T-cell (primary cell): Measurements from ENCODE around the gene NELFB. TPM values are rescaled to one million over a fixed set of nuclear protein-coding genes. Genes with fewer than 3 reads are reported as not detected.

ENCODE experiments used
- ATAC-seq, 4 experiments: fragments of 200-7000 bp in 3 of 4; fragments of 150-1000 bp in 1 of 4; cut with Tn5 transposase; replicated peaks in 1 of 4; 1 replicate in 3 of 4; 2 replicates in 1 of 4; pipeline ENCODE4 v1.10.0; 2021; ENCODE audit warnings: moderate library complexity in 3 of 4, mild to moderate bottlenecking in 2 of 4, moderate number of reproducible peaks in 1 of 4
- CTCF ChIA-PET, 2 donors: fragments of 300-600 bp; sonication (Branson Sonifier 250); formaldehyde crosslinking; loops; one replicate each; lab custom pipeline; 2022; ENCODE audit warnings: antibody characterized with exemption in 2 of 2; lab: Charles Lee
- POLR2A ChIA-PET, 2 donors: fragments of 300-600 bp; sonication (Branson Sonifier 250); formaldehyde crosslinking; loops; one replicate each; lab custom pipeline; 2022; ENCODE audit warnings: antibody characterized with exemption in 2 of 2; lab: Charles Lee
- DNase-seq, 35 experiments: peaks; one replicate each; pipeline versions ENCODE4 v3.0.0 to v3.0.0-alpha.2; 2013 to 2023
- H3K27ac ChIP-seq: one replicate; pipeline ENCODE4 v1.5.1; 2013; ENCODE audit warnings: low read length
- H3K27me3 ChIP-seq, 2 experiments: replicated peaks in 1 of 2; 1 replicate in 1 of 2; 2 replicates in 1 of 2; pipeline versions ENCODE4 v1.6.1 to v1.7.0; 2013; ENCODE audit warnings: low read length in 1 of 2, mixed read lengths in 1 of 2; ENCODE audit not compliant: control insufficient read depth in 2 of 2, insufficient read depth in 2 of 2; ENCODE audit errors: extremely low read depth in 1 of 2
- H3K36me3 ChIP-seq, 2 donors: 1 replicate in 1 of 2; 2 replicates in 1 of 2; pipeline versions ENCODE4 v1.6.1 to v1.7.0; 2013; ENCODE audit warnings: low read length in 1 of 2; ENCODE audit not compliant: control insufficient read depth in 2 of 2, insufficient read depth in 1 of 2; ENCODE audit errors: extremely low read depth in 1 of 2
- H3K4me1 ChIP-seq, 2 experiments: 1 replicate in 1 of 2; 2 replicates in 1 of 2; pipeline versions ENCODE4 v1.6.1 to v1.7.0; 2013; ENCODE audit warnings: low read length in 2 of 2, mixed read lengths in 1 of 2; ENCODE audit not compliant: insufficient read depth in 2 of 2, control insufficient read depth in 1 of 2; ENCODE audit errors: extremely low read depth in 1 of 2
- H3K4me3 ChIP-seq, 2 donors: 1 replicate in 1 of 2; 2 replicates in 1 of 2; pipeline versions ENCODE4 v1.5.1 to v1.7.0; 2013; ENCODE audit warnings: mild to moderate bottlenecking in 2 of 2, low read length in 1 of 2, moderate library complexity in 1 of 2; ENCODE audit not compliant: control insufficient read depth in 1 of 2; ENCODE audit errors: extremely low read depth in 1 of 2
- H3K9me3 ChIP-seq: 2 replicates; pipeline ENCODE4 v1.7.0; 2013
- H3K27ac Mint-ChIP-seq, 2 donors: one replicate each; pipeline ENCODE4 v1.8.0; 2020 to 2021; ENCODE audit warnings: mild to moderate bottlenecking in 2 of 2, mixed read lengths in 2 of 2
- H3K27me3 Mint-ChIP-seq, 2 donors: one replicate each; pipeline ENCODE4 v1.8.0; 2021 to 2022; ENCODE audit warnings: mixed read lengths in 2 of 2
- H3K36me3 Mint-ChIP-seq: one replicate; pipeline ENCODE4 v1.8.0; 2021; ENCODE audit warnings: mixed read lengths
- H3K4me1 Mint-ChIP-seq, 3 donors: one replicate each; pipeline ENCODE4 v1.8.0; 2020 to 2022; ENCODE audit warnings: mixed read lengths in 3 of 3, mild to moderate bottlenecking in 1 of 3
- H3K4me3 Mint-ChIP-seq, 3 donors: one replicate each; pipeline ENCODE4 v1.8.0; 2020 to 2022; ENCODE audit warnings: mild to moderate bottlenecking in 3 of 3, mixed read lengths in 3 of 3, moderate library complexity in 3 of 3
- H3K9me3 Mint-ChIP-seq, 3 donors: one replicate each; pipeline ENCODE4 v1.8.0; 2020 to 2022; ENCODE audit warnings: mixed read lengths in 3 of 3
- WGBS: methylation state at CpG from one replicate; pipeline ENCODE4 v1.1.5; 2013; ENCODE audit warnings: missing lambda C conversion rate; ENCODE audit not compliant: insufficient coverage; 5-methylcytosine and 5-hydroxymethylcytosine counted together
- total RNA-seq, 35 experiments: library from RNA in 6 of 35; stranded (reverse) in 6 of 35; fragments of 120-200 nt in 1 of 35; gene quantifications; one replicate each; pipeline versions ENCODE4 v1.2.1 to v1.2.4 and lab custom pipeline; 2013 to 2026

NELFB gene
- total RNA-seq, 5 donors from 2014 or later (not counting 1 experiment from before 2014, with no cell fraction given): 36.1 to 62.2 (median 58.8) TPM

- Mint-ChIP-seq H3K4me3 (no peak overlapping the region), H3K27ac (no peak overlapping the region), H3K9me3 (no peaks in the 10 kb centered on the region), H3K4me1 (no peaks in the 10 kb centered on the region), H3K27me3 (no peaks in the 10 kb centered on the region), H3K36me3 (no peaks in the 10 kb centered on the region)
- WGBS: 93% methylated on average over 14 of the region's 22 CpGs
- POLR2A ChIA-PET: no interaction called here
- Histone ChIP-seq H3K36me3 (peaks cover 0 to 2% of the 10 kb centered on the region in 2 donors), H3K4me1 (no peaks in the 10 kb centered on the region), H3K9me3 (no peaks in the 10 kb centered on the region), H3K27ac (no peak overlapping the region), H3K27me3 (peaks cover 0 to 4% of the 10 kb centered on the region in 2 experiments), H3K4me3 (no peak overlapping the region)
- no peak for DNase-seq
- CTCF ChIA-PET: no interaction called here
- ATAC-seq: no peak
Measured at GRCh38 chr9:137215196-137215986, 39.7 kb upstream of the NELFB start.

DNA sequence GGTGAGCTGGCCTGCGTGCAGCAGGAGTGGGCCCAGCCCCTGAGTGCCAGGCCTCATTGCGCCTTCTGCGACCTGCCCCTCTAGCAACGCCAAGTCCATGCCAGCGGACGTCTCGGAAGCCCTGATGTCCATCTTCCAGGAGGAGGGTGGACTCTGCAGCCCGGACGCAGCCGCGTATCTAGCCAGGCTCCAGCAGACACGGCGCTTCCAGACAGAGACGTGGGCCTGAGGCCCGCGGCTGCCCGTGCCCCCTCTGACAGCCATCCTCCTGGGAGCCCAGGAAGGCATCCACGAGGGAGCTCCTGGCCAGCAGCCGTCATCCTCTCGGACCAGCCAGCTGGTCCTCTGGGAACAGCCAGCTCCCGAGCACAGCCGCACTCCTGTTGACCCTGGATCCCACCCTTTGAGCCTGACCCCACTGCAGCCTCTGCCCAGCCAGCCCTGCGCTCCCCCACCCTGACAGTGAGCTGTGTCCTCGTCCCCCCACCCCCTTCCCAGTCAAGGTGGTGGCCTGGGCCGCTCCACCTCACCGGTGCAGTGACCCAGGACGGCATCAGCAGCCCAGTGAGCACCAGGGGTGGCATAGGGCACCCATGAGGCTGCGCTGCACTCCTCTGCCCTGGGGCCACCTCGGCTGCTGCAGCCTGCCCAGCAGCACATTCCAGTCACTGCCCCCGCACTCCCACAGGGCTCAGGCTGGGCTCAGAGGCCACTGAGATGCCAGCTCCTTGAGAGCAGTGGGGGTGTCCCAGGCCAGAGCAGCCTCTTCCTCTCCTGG lies 38.8 kb upstream of the NELFB start:
- DNase-seq: no peak
- 98% methylated on average over 28 of the region's 30 CpGs for WGBS
- CTCF ChIA-PET: interaction anchor here in 1 of 2 donors (0.5 kb wide), 1 partner anchor 8 kb away, joined by 6 read pairs; no protein-coding TSS in a partner anchor
- no peaks in the 10 kb centered on the region for H3K36me3 Mint-ChIP-seq
- no peaks in the 10 kb centered on the region for H3K9me3 ChIP-seq
- H3K27ac ChIP-seq: no peak overlapping the region
- no peak overlapping the region for H3K4me3 ChIP-seq
- no peaks in the 10 kb centered on the region for H3K4me1 Mint-ChIP-seq
- peaks cover 0 to 2% of the 10 kb centered on the region in 2 donors for H3K36me3 ChIP-seq
- no peak overlapping the region for H3K27ac Mint-ChIP-seq
- no peak overlapping the region for H3K4me3 Mint-ChIP-seq
- H3K4me1 ChIP-seq: peaks cover 0 to under 1% of the 10 kb centered on the region in 2 experiments
- no peaks in the 10 kb centered on the region for H3K9me3 Mint-ChIP-seq
- H3K27me3 ChIP-seq: peaks cover 0 to 9% of the 10 kb centered on the region in 2 experiments
- POLR2A ChIA-PET: no interaction called here
- no peak for ATAC-seq
- H3K27me3 Mint-ChIP-seq: no peaks in the 10 kb centered on the region

DNA sequence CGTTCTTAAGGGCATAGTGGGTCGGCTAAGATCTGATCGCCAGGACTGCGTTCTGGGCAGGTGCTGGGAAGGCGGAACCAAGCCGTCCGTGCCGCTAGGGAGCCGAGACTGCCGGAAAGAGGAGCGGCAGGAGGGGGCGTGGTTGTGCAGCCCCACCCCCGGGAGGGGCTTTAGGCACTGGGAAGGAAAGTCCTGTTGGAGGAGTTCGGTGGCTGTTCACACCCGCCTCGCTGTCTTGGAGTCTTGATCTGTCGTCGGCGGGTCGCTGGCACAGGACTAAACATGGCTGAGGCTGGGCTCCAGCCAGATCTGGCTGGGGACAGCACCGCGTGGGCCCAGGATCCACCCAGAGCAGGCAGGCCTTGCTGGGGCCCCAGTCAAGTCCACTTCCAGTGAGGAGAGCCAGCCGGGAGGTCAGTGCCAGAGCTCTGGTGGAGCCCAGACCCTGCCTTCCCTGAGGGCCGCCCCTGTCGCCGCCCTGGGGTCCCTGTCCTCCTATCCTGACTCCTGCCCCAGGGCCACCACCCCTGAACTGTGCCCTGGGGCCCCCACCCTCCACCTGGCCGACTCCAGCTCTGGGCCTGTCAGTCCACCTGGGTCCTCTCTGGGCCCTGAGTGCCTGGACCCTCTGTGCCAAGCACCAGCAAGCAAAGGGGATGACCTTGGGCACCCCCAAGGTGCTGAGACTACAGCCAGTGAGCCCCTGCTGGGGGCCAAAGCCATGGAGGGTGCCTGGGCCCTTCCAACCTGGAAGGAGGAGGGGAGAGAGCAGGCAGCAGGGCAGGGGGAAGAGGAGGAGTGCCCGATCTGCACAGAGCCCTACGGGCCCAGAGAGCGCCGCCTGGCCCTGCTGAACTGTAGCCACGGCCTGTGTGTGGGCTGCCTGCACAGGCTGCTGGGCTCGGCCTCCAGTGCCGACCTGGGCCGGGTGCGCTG lies 37.6 kb upstream of the NELFB start:
- Histone ChIP-seq H3K4me3 (no peak overlapping the region), H3K9me3 (no peaks in the 10 kb centered on the region), H3K4me1 (peaks cover 0 to 8% of the 10 kb centered on the region in 2 experiments), H3K27me3 (peaks cover 0 to 11% of the 10 kb centered on the region in 2 experiments), H3K36me3 (peaks cover 0 to 2% of the 10 kb centered on the region in 2 donors), H3K27ac (no peak overlapping the region)
- Mint-ChIP-seq H3K27ac (no peak overlapping the region), H3K4me3 (peak overlapping the region in 1 of 3 donors; percentile 9), H3K27me3 (no peaks in the 10 kb centered on the region), H3K36me3 (no peaks in the 10 kb centered on the region), H3K4me1 (no peaks in the 10 kb centered on the region), H3K9me3 (no peaks in the 10 kb centered on the region)
- no peak for DNase-seq
- ATAC-seq: no peak
- ChIA-PET POLR2A (no interaction called here), CTCF (no interaction called here)
- WGBS: 86% methylated on average over 32 of the region's 36 CpGs

DNA sequence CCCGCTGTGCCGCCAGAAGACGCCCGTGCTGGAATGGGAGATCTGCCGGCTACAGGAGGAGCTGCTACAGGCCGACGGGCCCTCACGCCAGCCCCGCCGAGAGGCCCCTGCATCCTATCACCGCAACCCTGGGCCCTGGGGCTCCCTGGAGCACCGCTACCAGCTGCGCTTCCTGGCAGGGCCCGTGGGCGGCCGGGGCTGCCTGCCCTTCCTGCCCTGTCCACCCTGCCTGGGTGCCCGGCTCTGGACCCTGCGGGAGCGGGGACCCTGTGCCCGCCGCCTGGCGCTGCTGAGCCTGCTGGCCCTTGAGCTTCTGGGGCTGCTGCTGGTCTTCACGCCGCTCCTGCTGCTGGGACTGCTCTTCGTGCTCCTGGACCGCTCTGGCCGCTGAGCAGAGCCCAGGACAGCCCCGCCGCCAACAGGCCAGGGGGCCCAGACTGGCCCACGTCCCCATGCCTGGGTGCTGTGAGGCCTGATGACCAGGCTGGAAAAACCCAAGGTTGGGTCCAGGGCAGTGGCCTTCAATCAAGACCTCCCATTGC lies 36.8 kb upstream of the NELFB start:
- ChIA-PET CTCF (no interaction called here), POLR2A (no interaction called here)
- peaks cover 0 to 11% of the 10 kb centered on the region in 2 experiments for H3K27me3 ChIP-seq
- DNase-seq (no peak), ATAC-seq (no peak)
- Mint-ChIP-seq H3K27me3 (no peaks in the 10 kb centered on the region), H3K36me3 (no peaks in the 10 kb centered on the region), H3K4me3 (no peak overlapping the region), H3K4me1 (peaks cover 0 to 3% (median 3%) of the 10 kb centered on the region in 3 donors), H3K27ac (no peak overlapping the region), H3K9me3 (no peaks in the 10 kb centered on the region)
- peaks cover 2 to 15% of the 10 kb centered on the region in 2 experiments for H3K4me1 ChIP-seq
- H3K36me3 ChIP-seq: peaks cover 0 to 2% of the 10 kb centered on the region in 2 donors
- no peaks in the 10 kb centered on the region for H3K9me3 ChIP-seq
- no peak overlapping the region for H3K27ac ChIP-seq
- no peak overlapping the region for H3K4me3 ChIP-seq
- WGBS: 93% methylated on average over 28 of the region's 30 CpGs

DNA sequence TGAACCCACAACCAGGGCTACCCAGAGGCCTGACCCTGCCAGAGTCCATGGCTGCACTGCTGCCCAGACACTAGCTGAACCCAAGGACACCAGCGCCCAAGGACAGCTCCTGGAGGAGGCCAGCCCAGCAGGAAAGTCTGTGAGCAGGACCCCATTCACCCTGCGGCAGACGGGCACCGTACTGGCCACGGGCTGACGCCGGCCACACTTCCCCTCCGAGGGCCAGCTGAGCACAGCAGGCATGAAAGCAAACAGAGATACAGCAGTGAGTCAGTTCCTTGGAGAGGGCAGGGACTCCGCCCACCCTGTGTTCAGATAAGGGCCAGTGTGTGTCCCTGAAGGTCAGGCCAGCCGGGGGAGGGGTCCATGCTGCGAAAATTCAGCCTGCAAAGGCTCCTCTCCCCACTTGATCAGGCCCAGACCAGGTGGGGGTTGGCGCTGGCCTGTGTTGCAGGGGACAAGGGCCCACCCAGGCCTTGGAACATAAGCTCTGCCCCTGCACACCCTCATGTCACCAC lies 36.3 kb upstream of the NELFB start:
- Mint-ChIP-seq H3K27me3 (no peaks in the 10 kb centered on the region), H3K4me3 (no peak overlapping the region), H3K27ac (no peak overlapping the region), H3K36me3 (no peaks in the 10 kb centered on the region), H3K9me3 (no peaks in the 10 kb centered on the region), H3K4me1 (peaks cover 0 to 3% (median 3%) of the 10 kb centered on the region in 3 donors)
- peaks cover 0 to 11% of the 10 kb centered on the region in 2 experiments for H3K27me3 ChIP-seq
- peaks cover 2 to 20% of the 10 kb centered on the region in 2 experiments for H3K4me1 ChIP-seq
- H3K9me3 ChIP-seq: no peaks in the 10 kb centered on the region
- DNase-seq (no peak), ATAC-seq (no peak)
- H3K36me3 ChIP-seq: peaks cover 0 to 2% of the 10 kb centered on the region in 2 donors
- POLR2A ChIA-PET: interaction anchor here in 1 of 2 donors (0.6 kb wide), 1 partner anchor 18 kb away, joined by 5 read pairs; the partner anchor contains the start of gene TPRN
- CTCF ChIA-PET: interaction anchor here (0.7 kb wide), 2 partner anchors 128 to 353 kb away, joined by 5 to 14 read pairs; partner anchors contain the start of gene EDF1 (in 1 of the 2)
- H3K27ac ChIP-seq: no peak overlapping the region
- H3K4me3 ChIP-seq: no peak overlapping the region
- 95% methylated on average over 10 of the region's 12 CpGs for WGBS
